Inflammatory macrophage treated with lipopolysaccharide for 4 hours (primary cell): Measurements from ENCODE around the gene RETREG1.
"Not testable (repeated sequence)": the region's sequence is repeated elsewhere in the genome, so short reads cannot be mapped to it uniquely, and the experiment has no call there.

ENCODE experiments used
- DNase-seq: peaks from one replicate; pipeline ENCODE4 v3.0.0-alpha.2; 2020

RETREG1 gene

DNA sequence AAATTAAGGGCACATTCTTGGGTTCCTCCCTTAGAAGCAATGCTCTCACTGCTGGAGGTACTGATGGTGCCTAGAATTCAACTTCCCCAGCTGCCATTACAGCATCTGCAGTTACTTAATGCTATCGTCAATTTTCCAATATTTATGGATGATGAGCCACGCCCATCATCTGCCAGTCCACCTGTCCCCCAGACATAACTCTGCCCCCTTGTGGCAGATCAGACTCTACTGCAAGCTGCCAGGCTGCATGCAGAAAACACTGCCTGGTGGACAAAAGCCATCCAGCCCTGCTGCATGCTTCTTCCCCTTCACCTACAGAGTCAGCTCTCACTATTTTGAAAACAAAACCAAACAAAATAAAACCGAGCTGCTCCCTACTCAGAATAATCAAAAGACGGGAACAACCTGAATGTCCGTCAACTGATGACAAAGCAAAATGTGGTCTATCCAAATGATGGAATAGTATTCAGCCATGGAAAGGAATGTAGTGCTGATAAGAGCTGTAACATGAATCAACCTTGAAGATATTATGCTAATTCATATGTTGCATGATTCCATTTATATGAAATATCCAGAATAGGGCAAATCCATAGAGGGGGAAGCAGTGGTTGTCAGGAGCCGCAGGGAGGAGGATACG, 66.4 kb downstream of the RETREG1 start:
- DNase-seq, result peak; percentile 32

DNA sequence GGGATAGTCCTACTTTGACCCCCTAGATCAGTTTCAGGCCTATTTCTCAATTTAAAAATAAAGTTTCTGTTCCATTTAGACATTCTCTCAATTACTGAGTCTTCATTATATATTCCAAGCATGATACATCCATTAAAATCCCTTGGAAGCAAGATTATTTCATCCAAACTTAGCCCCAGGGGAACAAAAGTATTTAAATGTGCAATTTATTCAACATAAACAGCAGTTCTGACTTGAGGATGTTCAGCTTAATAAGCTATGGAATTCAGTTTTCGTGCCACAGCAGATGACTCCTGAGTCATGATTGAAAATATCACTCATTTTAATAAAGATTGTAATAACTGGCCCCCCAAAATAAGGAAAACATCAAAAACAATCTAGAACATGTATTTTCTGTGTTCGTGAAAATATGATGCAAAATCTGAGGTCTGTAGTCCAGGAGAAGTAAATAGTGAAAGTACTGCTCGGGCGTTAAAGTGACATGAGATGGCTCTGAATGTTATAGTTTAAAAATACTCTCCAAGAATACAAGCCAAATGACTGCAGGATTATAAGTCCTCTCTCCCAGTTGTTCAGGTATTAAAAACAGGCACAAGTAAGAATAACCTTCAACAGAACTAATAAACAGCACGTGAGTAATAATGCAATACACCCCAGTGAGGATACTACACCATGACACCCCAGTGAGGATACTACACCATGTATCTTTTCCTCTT, 67.1 kb downstream of the RETREG1 start:
- no peak for DNase-seq

DNA sequence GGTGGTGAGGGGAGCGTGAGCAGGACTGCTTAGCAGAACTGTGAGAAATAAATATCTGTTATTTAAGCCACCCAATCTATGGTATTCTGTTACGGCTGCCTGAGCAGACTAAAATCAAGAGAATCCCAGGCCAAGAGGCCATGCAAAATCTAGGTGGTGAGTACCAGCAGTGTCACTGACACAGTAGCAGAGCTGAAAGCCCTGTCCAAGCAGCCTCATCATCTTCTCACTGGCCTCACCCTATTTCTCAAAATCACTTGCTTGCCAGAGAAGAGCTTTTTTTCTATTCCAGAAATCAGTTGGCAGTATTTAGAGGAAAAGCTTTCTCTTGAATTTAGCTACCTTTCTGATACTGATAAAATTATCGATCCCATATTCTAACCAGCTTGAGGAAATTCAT, 68.0 kb downstream of the RETREG1 start:
- no peak for DNase-seq

DNA sequence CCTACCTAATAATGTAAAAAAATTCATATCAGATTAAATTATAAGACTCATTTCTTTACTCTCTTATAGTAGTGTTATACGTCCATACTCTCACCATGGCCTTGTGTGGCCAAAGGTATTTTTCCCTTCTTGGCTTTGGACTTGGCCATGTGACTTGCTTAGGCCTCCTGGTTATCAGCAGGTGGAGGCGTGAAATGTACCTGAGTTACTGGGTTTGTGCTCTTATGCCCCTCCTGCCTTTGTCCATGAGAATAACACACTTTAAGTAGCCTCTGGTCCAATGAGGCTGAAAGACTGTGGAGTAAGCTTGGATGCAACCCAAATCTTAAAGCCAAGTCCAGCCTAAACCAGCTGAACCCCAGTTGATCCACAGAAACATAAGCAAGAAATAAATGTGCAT, 68.7 kb downstream of the RETREG1 start:
- DNase-seq, result no peak

DNA sequence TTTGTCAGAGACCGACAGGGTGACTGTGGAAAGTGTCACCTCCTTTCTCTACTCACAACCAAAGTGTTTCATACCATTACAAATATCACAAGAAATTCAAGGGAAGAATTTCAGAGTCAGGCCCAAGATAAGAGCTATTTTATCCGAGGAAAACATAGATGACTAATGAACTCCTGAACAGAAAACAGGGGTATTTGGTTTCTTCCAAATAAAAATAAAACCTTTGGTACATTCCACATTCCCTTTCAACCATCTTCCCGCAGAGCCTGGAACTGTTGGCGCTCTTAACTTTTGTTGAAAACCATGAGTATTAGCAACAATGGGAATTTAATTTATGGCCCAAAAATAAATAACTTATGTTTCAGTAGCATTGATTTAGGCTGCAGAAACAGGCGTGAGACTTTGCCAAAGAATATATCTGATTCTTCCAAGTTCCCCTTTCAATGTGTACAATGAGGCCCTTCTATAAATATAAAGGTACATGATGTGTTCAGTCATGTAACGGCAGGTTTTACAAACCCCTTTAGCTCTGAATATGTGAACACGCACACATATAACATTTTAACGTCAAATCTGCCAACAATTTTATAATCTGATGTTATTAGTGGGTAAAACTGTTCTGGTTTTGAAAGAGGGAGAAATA, 69.5 kb downstream of the RETREG1 start:
- DNase-seq, result no peak

DNA sequence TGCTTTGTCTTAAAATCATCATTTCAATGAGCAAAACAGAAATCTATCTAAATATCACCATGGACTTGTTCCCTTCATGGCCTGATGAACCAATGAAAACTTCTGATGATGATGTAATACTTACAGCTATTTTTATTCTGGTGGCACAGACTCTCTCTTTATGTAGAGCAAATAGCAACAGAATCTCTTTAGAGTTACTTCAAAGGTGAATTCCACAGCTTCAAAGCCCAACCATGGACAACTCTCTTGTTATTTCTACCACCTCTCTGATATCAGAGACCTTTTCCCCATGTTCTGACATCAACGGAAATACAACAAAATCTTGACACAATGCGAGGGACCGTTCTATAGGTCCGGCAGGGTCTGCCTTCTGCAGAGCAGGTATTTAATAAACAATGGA, 70.1 kb downstream of the RETREG1 start:
- DNase-seq, result no peak

DNA sequence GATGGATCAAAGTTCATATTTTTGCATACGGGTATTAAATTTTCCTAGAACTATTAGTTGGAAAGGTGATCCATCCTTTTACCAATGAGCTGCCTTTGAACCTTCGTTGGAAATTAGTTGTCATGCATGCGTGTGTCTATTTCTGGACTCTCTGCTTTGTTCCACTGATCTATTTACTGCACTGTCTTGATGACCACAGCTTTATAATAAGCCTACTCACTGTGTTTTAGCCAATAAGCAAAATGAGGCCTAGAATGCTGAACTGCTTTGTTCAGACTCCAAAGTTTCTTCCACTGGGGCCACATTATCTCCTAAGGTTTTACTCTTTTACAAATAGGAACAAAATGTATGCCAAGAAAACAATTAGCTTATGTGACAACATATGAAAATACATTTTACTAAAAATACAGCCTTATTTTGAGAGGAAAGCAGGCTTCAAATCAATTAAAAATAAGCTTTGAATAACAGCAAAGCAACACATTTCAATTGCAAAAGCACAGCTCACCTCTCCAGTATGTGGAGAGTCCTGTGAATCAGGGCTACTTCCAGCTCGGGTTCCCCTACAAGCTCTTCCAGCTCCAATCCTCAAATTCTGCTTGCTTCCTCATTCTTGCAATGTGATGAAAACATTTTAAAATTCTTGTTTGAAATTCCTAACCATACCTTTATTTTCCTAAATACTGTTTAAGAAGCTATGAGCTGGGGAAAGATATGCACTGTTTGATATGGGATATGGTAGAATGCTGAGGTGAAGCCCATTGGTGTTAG, 72.0 kb downstream of the RETREG1 start:
- DNase-seq, result no peak

DNA sequence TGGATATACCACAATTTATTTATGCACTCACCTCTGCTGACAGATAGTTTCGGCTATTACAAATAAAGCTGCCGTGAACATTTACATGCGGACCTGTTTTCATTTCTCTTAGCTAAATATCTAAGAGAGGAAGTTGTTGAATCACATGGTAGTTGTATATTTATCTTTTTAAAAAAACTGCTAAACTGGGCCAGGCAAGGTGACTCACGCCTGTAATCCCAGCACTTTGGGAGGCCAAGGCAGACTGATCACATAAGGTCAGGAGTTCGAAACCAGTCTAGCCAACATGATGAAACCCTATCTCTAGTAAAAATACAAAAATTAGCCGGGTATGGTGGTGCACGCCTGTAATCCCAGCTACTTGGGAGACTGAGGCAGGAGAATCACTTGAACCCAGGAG, 73.6 kb downstream of the RETREG1 start:
- not testable (repeated sequence) for DNase-seq

DNA sequence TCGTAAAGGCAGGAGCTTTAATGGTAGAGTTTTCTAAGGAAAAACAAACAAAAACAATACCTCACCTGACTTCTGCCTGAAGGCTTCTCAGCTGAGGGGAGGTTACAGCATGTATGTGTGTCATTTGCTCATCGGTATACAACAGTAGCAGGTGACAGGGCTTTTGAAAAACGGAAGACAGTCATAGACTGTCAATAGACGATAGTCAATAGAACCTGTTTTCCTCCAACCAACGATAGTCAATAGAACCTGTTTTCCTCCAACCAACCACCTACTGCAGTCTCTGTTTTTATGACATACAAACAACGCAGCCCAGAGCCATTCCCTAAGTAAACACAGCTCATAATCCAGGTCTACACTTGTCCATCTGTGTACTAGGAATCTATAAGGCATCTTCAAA, 74.6 kb downstream of the RETREG1 start:
- DNase-seq, result no peak

DNA sequence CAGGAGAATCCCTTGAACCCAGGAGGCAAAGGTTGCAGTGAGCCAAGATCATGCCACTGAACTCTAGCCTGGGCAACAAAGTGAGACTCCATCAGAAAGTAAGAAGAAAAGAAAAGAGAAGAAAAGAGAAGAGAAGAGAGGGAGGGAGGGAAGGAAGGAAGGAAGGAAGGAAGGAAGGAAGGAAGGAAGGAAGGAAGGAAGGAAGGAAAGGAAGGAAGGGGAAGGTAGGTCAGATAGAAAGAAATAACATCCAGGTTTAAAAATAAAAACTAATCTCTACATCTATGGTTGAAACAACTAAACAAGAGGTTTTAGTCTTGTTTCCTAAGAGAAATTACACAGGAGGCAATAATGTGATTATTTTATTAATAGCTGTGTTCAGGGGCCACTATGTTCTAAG, 75.2 kb downstream of the RETREG1 start:
- not testable (repeated sequence) for DNase-seq

DNA sequence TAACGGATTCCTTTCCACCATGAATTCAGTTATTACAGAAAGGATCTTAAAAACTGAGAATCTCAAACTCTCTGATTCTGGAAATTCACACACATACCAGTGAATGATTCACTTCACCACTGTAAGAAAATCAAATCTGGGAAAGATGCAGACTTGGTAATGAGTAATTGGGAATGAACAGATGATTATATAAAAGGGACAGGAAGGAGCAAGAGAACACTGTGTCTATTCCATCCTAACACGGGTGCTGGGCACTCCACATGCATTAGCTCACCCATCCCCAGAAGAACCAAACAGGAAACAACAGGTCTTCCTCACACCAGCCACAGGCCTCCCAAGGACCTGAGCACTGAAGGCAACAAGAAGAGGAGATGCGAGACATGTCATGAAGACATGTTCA, 76.4 kb downstream of the RETREG1 start:
- no peak for DNase-seq

DNA sequence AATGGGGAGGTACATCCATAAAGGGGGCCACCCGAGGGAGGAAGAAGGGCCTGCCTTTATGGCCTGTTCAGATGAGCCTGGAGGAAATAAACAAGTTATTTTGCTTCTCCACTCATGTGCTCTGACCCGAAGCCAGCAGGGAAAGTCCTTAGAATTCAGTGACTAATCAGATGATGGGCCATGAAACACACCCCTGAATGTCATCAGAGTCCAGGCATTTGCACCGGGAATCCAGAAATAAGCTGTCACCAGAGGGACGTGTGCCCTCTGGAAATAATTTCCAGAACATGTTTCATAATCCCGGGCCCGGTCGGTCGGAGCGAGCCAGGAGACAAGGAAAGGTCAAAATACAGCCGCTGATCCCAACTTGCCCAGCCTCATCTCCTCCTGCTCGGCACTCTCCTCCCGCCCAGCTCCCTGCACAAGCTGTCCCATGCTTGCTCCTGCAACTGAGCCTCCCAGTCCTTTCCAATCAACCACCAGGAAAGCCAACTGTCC, 77.6 kb downstream of the RETREG1 start:
- no peak for DNase-seq

DNA sequence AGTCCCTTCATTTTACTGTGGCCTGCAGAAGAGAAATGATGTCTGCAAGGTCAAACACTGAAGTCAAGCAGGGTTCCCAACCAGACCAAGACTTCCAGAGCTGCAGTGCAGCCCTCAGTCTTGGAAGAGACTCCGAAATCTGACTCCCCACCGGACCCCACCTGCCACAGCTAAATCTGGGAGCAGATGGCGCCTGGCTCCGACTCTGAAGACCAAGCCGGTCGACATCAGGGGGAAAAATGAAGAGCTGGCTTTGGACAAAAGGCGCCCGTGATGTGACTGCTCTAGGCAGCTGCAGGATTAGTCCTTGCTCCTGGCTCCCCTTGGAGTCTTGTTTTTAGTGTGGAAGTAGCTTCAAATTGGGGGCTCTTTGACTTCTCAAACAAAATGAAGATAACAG, 78.8 kb downstream of the RETREG1 start:
- DNase-seq, result no peak

DNA sequence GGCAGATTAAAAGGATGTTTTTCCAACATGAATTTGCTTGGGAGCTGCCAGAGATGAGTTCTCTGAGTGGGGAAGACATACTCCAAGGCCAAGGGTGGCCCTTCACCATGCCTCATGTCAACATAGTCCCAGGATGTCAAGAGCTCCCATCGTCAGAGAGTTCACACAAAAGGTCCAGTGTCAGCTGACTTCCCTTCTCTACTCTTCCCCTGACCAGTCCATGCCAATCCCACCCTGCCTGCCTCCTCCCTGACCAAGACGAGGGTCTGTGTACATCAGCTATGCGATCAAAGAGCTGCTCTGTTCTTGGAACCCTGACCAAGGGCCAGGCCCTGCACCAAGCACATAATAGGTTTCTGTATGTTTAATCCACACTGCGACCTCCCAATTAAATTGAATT, 80.0 kb downstream of the RETREG1 start:
- no peak for DNase-seq

DNA sequence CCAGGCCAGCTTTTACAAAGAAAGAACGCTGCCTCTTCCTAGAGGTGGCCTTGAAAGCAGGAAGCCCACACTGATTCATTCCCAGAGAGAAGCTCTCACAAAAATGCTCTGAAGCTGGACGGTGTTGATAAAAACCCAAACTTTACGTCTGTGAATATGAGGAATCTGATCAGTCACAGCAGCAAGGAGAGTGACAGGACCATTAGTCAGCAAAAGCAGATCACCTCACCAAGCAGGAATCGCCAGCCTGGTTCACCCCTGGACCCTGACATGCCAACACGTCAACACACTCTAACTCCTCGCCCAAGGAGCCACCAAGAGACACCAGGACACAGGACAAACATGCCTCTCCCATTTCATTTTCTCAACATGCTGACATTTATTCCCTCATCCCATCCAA, 80.6 kb downstream of the RETREG1 start:
- DNase-seq, result no peak

DNA sequence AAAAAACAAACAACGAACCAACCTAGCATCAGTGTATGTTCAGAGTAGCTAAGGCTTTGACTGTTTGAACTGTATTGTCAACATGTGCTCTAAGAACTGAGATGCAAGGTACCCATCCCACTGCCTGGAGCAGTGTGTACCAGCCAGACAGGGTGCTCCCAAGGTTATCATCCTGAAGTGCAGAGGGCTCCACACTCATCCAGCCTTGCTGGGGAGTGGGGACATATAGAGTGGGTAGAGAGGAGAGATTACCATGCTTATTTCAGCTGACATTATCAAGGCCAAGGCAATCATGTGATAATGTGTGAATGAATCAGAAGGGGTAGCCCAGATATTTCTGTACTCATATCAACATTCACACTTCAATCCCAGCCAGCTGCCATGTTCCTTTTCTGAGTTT, 82.5 kb downstream of the RETREG1 start:
- no peak for DNase-seq

DNA sequence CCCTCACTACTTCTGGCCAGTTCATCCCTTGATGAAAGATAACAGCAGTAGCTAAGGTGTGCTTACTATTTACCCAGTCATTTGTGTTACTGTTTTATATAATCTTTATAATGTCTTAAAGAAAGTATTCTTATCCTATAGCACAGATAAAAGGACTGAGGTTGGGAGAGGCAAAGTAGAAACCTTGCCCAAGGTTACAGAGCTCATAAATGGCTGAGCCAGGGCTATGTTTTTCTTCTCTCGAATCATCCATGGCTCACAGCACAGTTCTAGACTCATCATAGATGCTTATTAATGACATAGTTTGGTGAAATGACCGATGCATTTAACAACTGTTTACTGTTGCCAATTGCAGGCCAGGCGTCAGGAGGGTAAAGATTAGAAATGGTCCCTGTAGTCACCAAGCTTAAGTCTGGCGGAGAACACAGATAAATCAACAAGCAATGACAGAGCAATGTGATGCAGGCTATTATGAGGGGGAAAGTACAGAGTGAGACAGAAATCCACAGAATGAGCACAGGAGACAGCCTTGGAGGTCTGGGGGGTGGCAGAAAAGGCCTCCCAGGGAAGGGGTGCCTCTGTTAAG, 85.6 kb downstream of the RETREG1 start:
- DNase-seq, result no peak

DNA sequence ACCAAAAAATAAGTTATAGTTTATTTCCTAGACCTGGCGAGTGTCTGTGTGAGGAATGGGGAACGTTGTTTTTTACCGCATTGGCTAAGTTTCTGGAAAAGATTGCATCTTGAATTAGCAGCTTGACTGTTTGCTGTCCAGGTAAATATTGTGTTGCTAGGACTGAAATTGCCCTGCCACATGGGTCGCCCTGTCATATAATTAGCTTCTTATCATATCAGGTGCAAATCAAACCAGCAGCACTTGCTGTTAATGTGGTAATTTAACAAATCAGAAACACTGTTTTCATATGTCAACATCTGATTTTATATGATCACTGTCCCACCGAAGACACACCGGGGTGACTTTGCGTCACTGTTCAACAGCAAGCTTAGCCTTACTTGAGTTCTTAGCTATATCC, 87.5 kb downstream of the RETREG1 start:
- DNase-seq, result no peak

DNA sequence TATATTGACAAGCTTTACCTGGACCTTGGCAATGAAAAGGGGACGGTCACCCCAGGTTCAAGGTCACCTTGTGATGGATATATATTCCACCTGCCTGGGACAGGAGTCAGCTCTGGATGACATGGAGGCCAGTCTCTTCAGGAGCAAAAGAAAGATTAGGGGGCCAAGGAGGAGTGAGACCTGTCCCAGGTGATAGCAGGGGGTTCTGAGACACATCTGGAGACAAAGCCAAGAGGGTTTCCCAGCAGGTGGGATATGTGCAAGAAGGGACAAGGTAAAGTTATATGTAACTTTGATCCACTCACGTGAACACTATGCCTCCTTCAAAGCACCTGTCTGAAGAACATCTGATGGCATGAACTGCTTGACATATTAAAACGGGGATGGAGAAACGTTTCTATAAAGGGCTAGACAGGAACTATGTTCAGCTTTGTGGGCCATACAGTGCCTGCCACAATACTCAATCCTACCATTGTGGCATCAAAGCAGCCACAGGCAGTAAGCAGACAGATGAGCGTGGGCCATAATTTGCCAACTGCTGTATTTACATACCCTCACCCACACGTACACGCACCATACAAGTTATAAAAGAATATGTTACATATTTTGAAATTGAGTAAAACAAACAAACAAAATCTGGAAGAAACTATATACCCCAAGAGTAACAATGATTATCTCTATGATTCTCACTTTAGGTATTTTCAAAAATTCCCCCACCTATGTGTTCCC, 88.3 kb downstream of the RETREG1 start:
- DNase-seq, result no peak

DNA sequence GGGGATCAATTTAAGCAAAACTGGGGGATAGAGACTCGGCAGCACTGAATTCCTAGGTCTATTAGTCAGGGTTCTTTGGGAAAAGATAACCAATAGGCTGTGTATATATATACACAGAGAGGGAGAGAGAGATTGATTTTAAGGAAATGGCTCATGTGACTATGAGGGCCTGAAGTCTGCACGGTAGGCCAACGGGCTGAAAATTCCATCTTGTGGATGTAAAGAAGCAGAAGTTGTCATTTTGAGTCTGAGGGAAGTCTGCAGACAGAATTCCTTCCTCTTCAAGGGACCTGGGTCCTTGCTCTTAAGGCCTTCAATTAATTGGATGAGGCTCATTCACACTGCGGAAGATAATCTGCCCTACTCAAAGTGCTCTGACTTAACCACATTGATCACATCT, 91.1 kb downstream of the RETREG1 start:
- DNase-seq, result no peak

DNA sequence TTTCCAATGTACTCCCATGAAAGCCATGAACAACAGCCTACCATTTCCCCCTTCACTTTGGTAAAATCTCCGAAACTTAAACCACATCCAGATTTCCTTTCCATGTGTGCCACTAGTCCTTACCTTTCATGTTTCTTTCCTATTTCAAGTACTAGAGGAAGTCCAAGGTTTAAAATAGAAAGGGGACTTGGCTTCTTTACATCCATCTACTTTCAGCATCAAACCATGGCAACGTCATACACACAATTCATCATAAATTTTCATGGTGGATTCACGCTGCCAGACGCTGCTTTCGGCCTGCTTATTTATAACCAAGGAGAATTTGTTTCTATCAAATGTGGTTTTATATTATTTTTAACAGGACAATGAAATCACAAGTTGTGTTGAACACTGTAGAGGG, 92.5 kb downstream of the RETREG1 start:
- DNase-seq, result no peak
